ENCODE measurements around the gene PLA2G4E. TPM values are rescaled to one million over a fixed set of nuclear protein-coding genes. Genes with fewer than 3 reads are reported as not detected.

The PLA2G4E gene
- total RNA-seq, 2 donors from 2014 or later = 0.11 TPM; not detected in 1

- no peaks in the 10 kb centered on the region for H3K27me3 ChIP-seq
- peaks cover 0 to 56% of the 10 kb centered on the region in 2 donors for H3K4me1 ChIP-seq
- no peak overlapping the region for H3K4me3 ChIP-seq
- no peaks in the 10 kb centered on the region for H3K9me3 ChIP-seq
- H3K36me3 ChIP-seq = no peaks in the 10 kb centered on the region
- TF ChIP-seq, protein P1, sequence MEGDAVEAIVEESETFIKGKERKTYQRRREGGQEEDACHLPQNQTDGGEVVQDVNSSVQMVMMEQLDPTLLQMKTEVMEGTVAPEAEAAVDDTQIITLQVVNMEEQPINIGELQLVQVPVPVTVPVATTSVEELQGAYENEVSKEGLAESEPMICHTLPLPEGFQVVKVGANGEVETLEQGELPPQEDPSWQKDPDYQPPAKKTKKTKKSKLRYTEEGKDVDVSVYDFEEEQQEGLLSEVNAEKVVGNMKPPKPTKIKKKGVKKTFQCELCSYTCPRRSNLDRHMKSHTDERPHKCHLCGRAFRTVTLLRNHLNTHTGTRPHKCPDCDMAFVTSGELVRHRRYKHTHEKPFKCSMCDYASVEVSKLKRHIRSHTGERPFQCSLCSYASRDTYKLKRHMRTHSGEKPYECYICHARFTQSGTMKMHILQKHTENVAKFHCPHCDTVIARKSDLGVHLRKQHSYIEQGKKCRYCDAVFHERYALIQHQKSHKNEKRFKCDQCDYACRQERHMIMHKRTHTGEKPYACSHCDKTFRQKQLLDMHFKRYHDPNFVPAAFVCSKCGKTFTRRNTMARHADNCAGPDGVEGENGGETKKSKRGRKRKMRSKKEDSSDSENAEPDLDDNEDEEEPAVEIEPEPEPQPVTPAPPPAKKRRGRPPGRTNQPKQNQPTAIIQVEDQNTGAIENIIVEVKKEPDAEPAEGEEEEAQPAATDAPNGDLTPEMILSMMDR (IDR thresholded peaks at IDR 0.05) = no peak
- peak overlapping the region; percentile 95 to 96 for H3K27ac ChIP-seq
- DNase-seq (ENCODE audit: low spot score) = no peak
These were observed 50.9 kb downstream of the PLA2G4E start for GRCh38 chr15:41969851-41970431.

DNA sequence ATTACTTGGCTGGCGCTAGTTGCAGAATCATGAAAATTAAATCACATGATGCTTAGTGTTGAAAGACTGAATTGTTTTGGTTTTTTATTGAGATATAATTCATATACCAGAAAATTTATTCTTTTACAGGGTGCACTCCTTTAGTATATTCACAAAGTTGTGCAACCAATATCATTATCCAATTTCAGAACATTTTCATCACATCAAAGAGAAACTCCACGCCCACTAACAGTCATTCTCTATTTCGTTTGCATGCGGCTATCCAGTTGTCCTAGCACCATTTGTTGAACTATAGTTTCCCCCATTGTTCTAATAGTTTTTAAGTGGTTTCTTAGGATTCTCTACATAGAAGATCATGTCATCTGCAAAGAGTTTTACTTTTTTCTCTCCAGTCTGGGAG lies 52.1 kb downstream of the PLA2G4E start:
- TF ChIP-seq, protein P1 (IDR thresholded peaks at IDR 0.05) = no peak
- Histone ChIP-seq H3K4me1 (peaks cover 0 to 56% of the 10 kb centered on the region in 2 donors), H3K4me3 (no peak overlapping the region), H3K9me3 (no peaks in the 10 kb centered on the region), H3K27me3 (no peaks in the 10 kb centered on the region), H3K36me3 (no peaks in the 10 kb centered on the region), H3K27ac (peak overlapping the region; percentile 95 to 96)
- no peak for DNase-seq (ENCODE audit: low spot score)

- peak; percentile 63 for DNase-seq (ENCODE audit: low spot score)
- H3K36me3 ChIP-seq = no peaks in the 10 kb centered on the region
- H3K4me1 ChIP-seq = peaks cover 0 to 56% of the 10 kb centered on the region in 2 donors
These were observed 53.2 kb downstream of the PLA2G4E start for GRCh38 chr15:41967506-41968206.

DNA sequence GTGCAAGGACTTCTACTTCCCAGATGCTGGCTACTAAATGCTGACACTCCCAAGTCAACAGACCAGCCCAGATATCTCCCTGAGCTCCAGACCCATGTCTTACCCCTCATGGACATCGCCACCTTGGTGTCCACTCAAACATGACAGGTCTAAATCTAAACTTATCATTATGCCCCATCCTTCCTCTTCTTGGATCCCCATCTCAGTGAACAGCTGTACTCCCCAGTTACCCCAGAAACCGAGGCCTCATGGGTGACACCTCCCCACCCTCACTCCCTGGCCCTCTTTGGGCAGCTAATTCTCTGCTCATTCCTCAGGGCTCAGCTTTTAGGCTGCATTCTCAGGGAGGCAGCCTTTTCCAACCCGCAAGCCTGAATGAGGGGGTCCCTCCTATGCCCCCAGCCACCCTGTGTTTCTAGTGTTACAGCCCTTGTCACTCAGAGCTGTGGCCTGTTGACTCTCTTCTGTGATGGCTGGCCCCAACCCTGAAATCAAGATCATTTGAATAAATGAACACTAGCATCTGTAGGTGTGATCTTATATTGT lies 53.8 kb downstream of the PLA2G4E start:
- Histone ChIP-seq H3K27ac (peak overlapping the region; percentile 95 to 96), H3K4me1 (peaks cover 0 to 58% of the 10 kb centered on the region in 2 donors), H3K4me3 (no peak overlapping the region), H3K9me3 (no peaks in the 10 kb centered on the region), H3K36me3 (no peaks in the 10 kb centered on the region), H3K27me3 (no peaks in the 10 kb centered on the region)
- TF ChIP-seq, protein P1 (IDR thresholded peaks at IDR 0.05) = no peak
- DNase-seq (ENCODE audit: low spot score) = no peak

More at GRCh38 chr15:41967506-41968206, 53.2 kb downstream of the PLA2G4E start:
- Histone ChIP-seq H3K9me3 (no peaks in the 10 kb centered on the region), H3K27ac (peak overlapping the region; percentile 95 to 96), H3K4me3 (no peak overlapping the region), H3K27me3 (no peaks in the 10 kb centered on the region)
- TF ChIP-seq, protein P1 (IDR thresholded peaks at IDR 0.05) = no peak

- Histone ChIP-seq H3K4me3 (no peak overlapping the region), H3K36me3 (no peaks in the 10 kb centered on the region), H3K27me3 (no peaks in the 10 kb centered on the region), H3K9me3 (no peaks in the 10 kb centered on the region), H3K4me1 (peaks cover 0 to 63% of the 10 kb centered on the region in 2 donors), H3K27ac (peak overlapping the region; percentile 59 to 96)
- TF ChIP-seq, protein P1 (IDR thresholded peaks at IDR 0.05) = no peak
- DNase-seq (ENCODE audit: low spot score) = no peak
These were observed 54.4 kb downstream of the PLA2G4E start for GRCh38 chr15:41966414-41966812.

Measured in right atrium auricular region (tissue), 2 donors.